Caco-2 (cell line): ENCODE results near the gene GTF3C4. TPM values are rescaled to one million over a fixed set of nuclear protein-coding genes. Genes with fewer than 3 reads are reported as not detected.
A peak's percentile ranks its signal among the peaks of the same experiment; 100 is the strongest.

Experiments
- BruUV-seq: library from RNA; stranded (reverse); fragments of 400-500 nt; replicated peaks from 2 replicates; lab custom pipeline; 2021; lab: Mats Ljungman, UMichigan
- CTCF ChIA-PET: fragments of 300-600 bp; sonication (Branson Sonifier 250); formaldehyde crosslinking; loops from one replicate; lab custom pipeline; 2022; ENCODE audit warnings: antibody characterized with exemption; lab: Charles Lee
- POLR2A ChIA-PET: fragments of 300-600 bp; sonication (Branson Sonifier 250); formaldehyde crosslinking; loops from one replicate; lab custom pipeline; 2022; ENCODE audit warnings: antibody characterized with exemption; lab: Charles Lee
- DNase-seq, 2 experiments: peaks; one replicate each; pipeline versions ENCODE4 v3.0.0 to v3.0.0-alpha.2; 2020 to 2022
- H3K27me3 ChIP-seq: replicated peaks from 2 replicates; pipeline ENCODE4 v1.6.0; 2011; ENCODE audit warnings: low read length; ENCODE audit not compliant: control insufficient read depth, insufficient read depth
- H3K36me3 ChIP-seq: 2 replicates; pipeline ENCODE4 v1.5.1; 2011; ENCODE audit warnings: low read length; ENCODE audit not compliant: control insufficient read depth, insufficient read depth
- H3K4me1 ChIP-seq: fragments of 250-450 bp; sonication (Bioruptor Pico); 2 replicates; pipeline ENCODE4 v1.5.1; 2020; ENCODE audit warnings: mild to moderate bottlenecking
- H3K4me3 ChIP-seq: 2 replicates; pipeline ENCODE4 v1.5.1; 2011; ENCODE audit warnings: low read depth, mild to moderate bottlenecking, control low read depth, low read length
- H3K9me3 ChIP-seq: fragments of 250-450 bp; sonication (Bioruptor Pico); 2 replicates; pipeline ENCODE4 v1.5.1; 2020; ENCODE audit warnings: mild to moderate bottlenecking, moderate library complexity
- H3K27ac Mint-ChIP-seq: one replicate; pipeline ENCODE4 v1.8.0; 2022; ENCODE audit warnings: mixed read lengths; ENCODE audit not compliant: unreplicated experiment
- H3K27me3 Mint-ChIP-seq: one replicate; pipeline ENCODE4 v1.8.0; 2022; ENCODE audit warnings: mixed read lengths; ENCODE audit not compliant: insufficient read depth, unreplicated experiment
- H3K36me3 Mint-ChIP-seq: one replicate; pipeline ENCODE4 v1.8.0; 2022; ENCODE audit warnings: mild to moderate bottlenecking, mixed read lengths; ENCODE audit not compliant: insufficient read depth, unreplicated experiment
- H3K4me1 Mint-ChIP-seq: one replicate; pipeline ENCODE4 v1.8.0; 2022; ENCODE audit warnings: low read depth, mixed read lengths; ENCODE audit not compliant: unreplicated experiment
- H3K4me3 Mint-ChIP-seq: one replicate; pipeline ENCODE4 v1.8.0; 2022; ENCODE audit warnings: mild to moderate bottlenecking, moderate library complexity, mixed read lengths; ENCODE audit not compliant: unreplicated experiment
- H3K9me3 Mint-ChIP-seq: one replicate; pipeline ENCODE4 v1.8.0; 2022; ENCODE audit warnings: mixed read lengths; ENCODE audit not compliant: unreplicated experiment
- intact Hi-C: fragments of 100-400 bp; cut with micrococcal nuclease; formaldehyde crosslinking; loops from one replicate; pipeline ENCODE4 v1.10.0; 2022; ENCODE audit not compliant: unreplicated experiment
- total RNA-seq: library from RNA; stranded (reverse); gene quantifications from 2 replicates; pipeline ENCODE4 v1.2.3, GENCODE V29; 2022
- TF ChIP-seq, protein P1 (sequence below), 2 experiments: fragments of 200-600 bp in 1 of 2; IDR thresholded peaks; 1 replicate in 1 of 2; 2 replicates in 1 of 2; pipeline versions ENCODE4 v1.5.1 to v1.8.0; 2011 to 2022; ENCODE audit warnings: antibody characterized with exemption in 1 of 2, control low read depth in 1 of 2, inconsistent platforms in 1 of 2, low read depth in 1 of 2, low read length in 1 of 2, mild to moderate bottlenecking in 1 of 2, moderate library complexity in 1 of 2; ENCODE audit not compliant: insufficient read depth in 1 of 2, severe bottlenecking in 1 of 2, unreplicated experiment in 1 of 2

GTF3C4 gene
- total RNA-seq, 1 experiment from 2014 or later: 23.6 TPM

DNA sequence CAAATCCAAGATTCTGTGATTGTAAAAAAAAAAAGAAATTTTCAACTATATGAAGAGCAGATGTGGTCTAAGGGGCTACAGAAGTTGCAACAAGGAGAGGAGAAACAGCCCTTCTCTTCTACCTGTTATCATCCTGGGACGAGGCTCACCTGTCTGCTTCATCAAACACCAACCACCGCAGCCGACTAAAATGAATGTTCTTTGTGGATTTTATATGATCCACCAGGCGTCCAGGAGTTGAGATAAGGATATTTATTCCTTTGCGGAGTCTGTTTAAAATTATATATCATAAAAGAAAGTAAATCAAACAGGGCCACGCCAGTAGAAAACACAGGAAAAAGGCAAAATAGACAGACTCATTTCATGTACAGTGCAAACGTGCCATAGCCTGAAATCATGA lies 22.0 kb upstream of the GTF3C4 start:
- ChIA-PET POLR2A (no interaction called here), CTCF (no interaction called here)
- no peak for DNase-seq
- no peaks in the 10 kb centered on the region for H3K4me1 ChIP-seq
- peaks cover 6% of the 10 kb centered on the region for H3K36me3 ChIP-seq
- TF ChIP-seq, protein P1, sequence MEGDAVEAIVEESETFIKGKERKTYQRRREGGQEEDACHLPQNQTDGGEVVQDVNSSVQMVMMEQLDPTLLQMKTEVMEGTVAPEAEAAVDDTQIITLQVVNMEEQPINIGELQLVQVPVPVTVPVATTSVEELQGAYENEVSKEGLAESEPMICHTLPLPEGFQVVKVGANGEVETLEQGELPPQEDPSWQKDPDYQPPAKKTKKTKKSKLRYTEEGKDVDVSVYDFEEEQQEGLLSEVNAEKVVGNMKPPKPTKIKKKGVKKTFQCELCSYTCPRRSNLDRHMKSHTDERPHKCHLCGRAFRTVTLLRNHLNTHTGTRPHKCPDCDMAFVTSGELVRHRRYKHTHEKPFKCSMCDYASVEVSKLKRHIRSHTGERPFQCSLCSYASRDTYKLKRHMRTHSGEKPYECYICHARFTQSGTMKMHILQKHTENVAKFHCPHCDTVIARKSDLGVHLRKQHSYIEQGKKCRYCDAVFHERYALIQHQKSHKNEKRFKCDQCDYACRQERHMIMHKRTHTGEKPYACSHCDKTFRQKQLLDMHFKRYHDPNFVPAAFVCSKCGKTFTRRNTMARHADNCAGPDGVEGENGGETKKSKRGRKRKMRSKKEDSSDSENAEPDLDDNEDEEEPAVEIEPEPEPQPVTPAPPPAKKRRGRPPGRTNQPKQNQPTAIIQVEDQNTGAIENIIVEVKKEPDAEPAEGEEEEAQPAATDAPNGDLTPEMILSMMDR (IDR thresholded peaks at IDR 0.05; ENCODE audit: insufficient read depth in 1 of 2, low read depth in 1 of 2, low read length in 1 of 2, severe bottlenecking in 1 of 2, unreplicated experiment in 1 of 2): no peak
- Mint-ChIP-seq H3K27ac (no peak overlapping the region), H3K27me3 (no peaks in the 10 kb centered on the region), H3K36me3 (peaks cover 78% of the 10 kb centered on the region), H3K4me3 (no peak overlapping the region), H3K4me1 (no peaks in the 10 kb centered on the region), H3K9me3 (no peaks in the 10 kb centered on the region)
- no peaks in the 10 kb centered on the region for H3K27me3 ChIP-seq
- H3K9me3 ChIP-seq: no peaks in the 10 kb centered on the region
- intact Hi-C loops: no loop called here
- H3K4me3 ChIP-seq: no peak overlapping the region
- no TSS peak for BruUV-seq

DNA sequence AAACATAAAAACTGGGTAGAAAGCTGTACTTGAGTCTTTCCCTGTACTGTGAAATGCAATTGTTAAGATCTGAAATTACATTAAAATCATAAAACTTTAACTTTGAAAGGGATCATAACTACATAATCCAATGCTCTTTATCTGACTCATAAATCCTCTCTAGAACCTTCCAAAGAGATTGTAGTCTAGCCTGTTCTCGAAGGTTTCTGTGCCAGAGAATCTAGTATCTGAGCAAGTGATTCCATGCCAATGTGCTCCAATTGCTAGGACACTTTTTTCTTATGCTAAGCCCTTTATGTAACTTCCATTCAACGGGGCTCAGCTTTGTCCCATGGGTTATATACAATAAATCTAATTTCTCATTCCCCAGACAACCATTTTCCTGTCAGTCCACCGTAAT lies 21.6 kb upstream of the GTF3C4 start:
- no peaks in the 10 kb centered on the region for H3K4me1 Mint-ChIP-seq
- TF ChIP-seq, protein P1 (IDR thresholded peaks at IDR 0.05; ENCODE audit: insufficient read depth in 1 of 2, low read depth in 1 of 2, low read length in 1 of 2, severe bottlenecking in 1 of 2, unreplicated experiment in 1 of 2): no peak
- intact Hi-C loops: no loop called here
- H3K9me3 Mint-ChIP-seq: no peaks in the 10 kb centered on the region
- Histone ChIP-seq H3K36me3 (peaks cover 6% of the 10 kb centered on the region), H3K4me3 (no peak overlapping the region), H3K27me3 (no peaks in the 10 kb centered on the region), H3K4me1 (no peaks in the 10 kb centered on the region), H3K9me3 (no peaks in the 10 kb centered on the region)
- ChIA-PET CTCF (no interaction called here), POLR2A (no interaction called here)
- no TSS peak for BruUV-seq
- no peak for DNase-seq
- no peaks in the 10 kb centered on the region for H3K27me3 Mint-ChIP-seq
- no peak overlapping the region for H3K4me3 Mint-ChIP-seq
- H3K27ac Mint-ChIP-seq: no peak overlapping the region
- peaks cover 74% of the 10 kb centered on the region for H3K36me3 Mint-ChIP-seq

DNA sequence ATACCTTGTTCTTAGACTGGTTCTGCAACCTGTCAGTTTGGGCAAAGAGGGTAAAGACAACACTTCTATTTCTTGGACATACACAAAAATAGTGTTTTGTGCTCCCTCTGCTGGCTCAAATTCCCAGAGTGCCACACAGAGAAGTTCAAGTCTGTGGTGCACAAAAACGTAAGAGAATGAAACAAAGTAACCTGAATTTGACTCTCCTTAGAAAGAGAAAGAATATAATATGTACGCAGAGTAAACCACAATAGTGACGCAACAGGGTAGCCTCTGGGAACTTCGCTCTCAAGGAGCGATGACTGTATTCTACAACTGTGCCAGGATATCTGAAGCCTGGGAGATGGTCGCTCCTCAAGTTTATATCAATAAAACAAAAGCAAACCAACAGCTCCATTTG lies 19.0 kb upstream of the GTF3C4 start:
- peaks cover 68% of the 10 kb centered on the region for H3K36me3 Mint-ChIP-seq
- ChIA-PET POLR2A (no interaction called here), CTCF (no interaction called here)
- no peaks in the 10 kb centered on the region for H3K4me1 Mint-ChIP-seq
- intact Hi-C loops: loop anchor here (2.0 kb wide), 1 partner anchor 240 kb away; the partner anchor contains the start of gene CFAP77
- no peak overlapping the region for H3K4me3 Mint-ChIP-seq
- Histone ChIP-seq H3K9me3 (no peaks in the 10 kb centered on the region), H3K4me1 (no peaks in the 10 kb centered on the region), H3K27me3 (no peaks in the 10 kb centered on the region), H3K4me3 (no peak overlapping the region), H3K36me3 (peaks cover 6% of the 10 kb centered on the region)
- H3K27me3 Mint-ChIP-seq: no peaks in the 10 kb centered on the region
- H3K9me3 Mint-ChIP-seq: no peaks in the 10 kb centered on the region
- peak in 1 of 2 experiments; percentile 43 for DNase-seq
- no peak overlapping the region for H3K27ac Mint-ChIP-seq
- BruUV-seq: no TSS peak
- TF ChIP-seq, protein P1 (IDR thresholded peaks at IDR 0.05; ENCODE audit: insufficient read depth in 1 of 2, low read depth in 1 of 2, low read length in 1 of 2, severe bottlenecking in 1 of 2, unreplicated experiment in 1 of 2): peak; percentile 50 to 52
